Medulla oblongata (tissue), 1 donor: ENCODE data around the gene ARHGEF12.

Source experiments
- DNase-seq: peaks from one replicate; pipeline ENCODE4 v3.0.0-alpha.2; 2015; ENCODE audit errors: extremely low spot score

ARHGEF12 gene

GRCh38 chr11:120335908-120336640 lies at the start of gene ARHGEF12:
Gene ARHGEF12 (plus strand): TSS chr11:120336413. CDS start chr11:120337244, 831 bp downstream.
- DNase-seq: peak; percentile 94

- DNase-seq: no peak
Measured at GRCh38 chr11:120288021-120288420, 48.2 kb upstream of the ARHGEF12 start.

- DNase-seq: no peak
Measured at GRCh38 chr11:120289426-120289825, 46.8 kb upstream of the ARHGEF12 start.

- no peak for DNase-seq
Measured at GRCh38 chr11:120290956-120291355, 45.3 kb upstream of the ARHGEF12 start.

- DNase-seq: no peak
Measured at GRCh38 chr11:120293038-120293800, 43.0 kb upstream of the ARHGEF12 start.

GRCh38 chr11:120294096-120294495 lies 42.1 kb upstream of the ARHGEF12 start:
- DNase-seq: no peak

- DNase-seq: no peak
Measured at GRCh38 chr11:120295099-120295498, 41.1 kb upstream of the ARHGEF12 start.

GRCh38 chr11:120296554-120296953 lies 39.7 kb upstream of the ARHGEF12 start:
- no peak for DNase-seq

GRCh38 chr11:120298461-120298860 lies 37.8 kb upstream of the ARHGEF12 start:
- DNase-seq: no peak

- no peak for DNase-seq
Measured at GRCh38 chr11:120302001-120302805, 34.0 kb upstream of the ARHGEF12 start.

GRCh38 chr11:120303004-120303637 lies 33.1 kb upstream of the ARHGEF12 start:
- peak; percentile 76 for DNase-seq

GRCh38 chr11:120304526-120304925 lies 31.7 kb upstream of the ARHGEF12 start:
- DNase-seq: no peak

- DNase-seq: no peak
Measured at GRCh38 chr11:120305286-120305685, 30.9 kb upstream of the ARHGEF12 start.

- DNase-seq: no peak
Measured at GRCh38 chr11:120306519-120307242, 29.5 kb upstream of the ARHGEF12 start.

- DNase-seq: no peak
Measured at GRCh38 chr11:120307476-120307875, 28.7 kb upstream of the ARHGEF12 start.

- no peak for DNase-seq
Measured at GRCh38 chr11:120308081-120308480, 28.1 kb upstream of the ARHGEF12 start.

GRCh38 chr11:120310870-120311269 lies 25.3 kb upstream of the ARHGEF12 start:
- no peak for DNase-seq

- no peak for DNase-seq
Measured at GRCh38 chr11:120314861-120315260, 21.4 kb upstream of the ARHGEF12 start.

GRCh38 chr11:120316880-120317688 lies 19.1 kb upstream of the ARHGEF12 start:
- no peak for DNase-seq
